Cerebellar nuclear complex (tissue), 1 donor: ENCODE data around the gene JHY.

Source experiments
- DNase-seq, 2 experiments: peaks; one replicate each; lab custom pipeline; 2025; lab: John Stamatoyannopoulos, UW

JHY gene

DNA sequence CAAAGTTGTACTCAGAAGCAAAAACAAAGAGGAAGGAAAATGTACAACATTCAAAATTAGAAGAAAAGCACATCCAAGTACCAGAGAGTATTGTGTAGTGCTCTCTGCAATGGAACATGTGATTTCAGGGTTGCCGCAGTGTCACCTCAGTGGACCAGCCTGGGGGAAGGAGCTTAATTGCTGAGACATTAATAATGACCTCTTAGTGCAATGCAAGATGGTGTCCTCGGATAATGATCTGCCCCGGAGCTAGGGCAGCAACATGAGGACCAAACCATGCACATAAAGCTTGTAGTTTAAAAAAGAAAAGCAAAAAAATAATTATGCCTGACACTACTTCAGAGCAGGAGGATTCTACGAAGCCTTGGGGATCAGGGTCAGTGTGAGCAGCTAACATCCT is 11.3 kb upstream of the JHY start:
- no peak for DNase-seq

DNA sequence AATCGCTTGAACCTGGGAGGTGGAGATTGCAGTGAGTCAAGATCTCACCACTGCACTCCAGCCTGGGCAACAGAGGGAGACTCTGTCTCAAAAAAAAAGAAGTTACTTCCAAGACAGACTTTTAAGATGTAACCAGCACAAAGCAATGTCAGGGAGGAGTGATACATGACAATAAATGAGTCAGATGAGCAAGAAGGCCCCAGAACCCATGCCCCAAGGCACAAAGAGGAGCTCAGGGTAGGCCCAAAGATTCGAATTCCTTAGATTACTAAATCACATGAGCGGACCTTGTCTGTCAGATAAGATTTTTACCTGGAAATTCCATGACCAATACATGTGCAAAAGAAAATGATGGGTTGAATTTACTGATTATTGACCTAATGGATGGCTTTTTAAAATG is 10.5 kb upstream of the JHY start:
- no peak for DNase-seq

DNA sequence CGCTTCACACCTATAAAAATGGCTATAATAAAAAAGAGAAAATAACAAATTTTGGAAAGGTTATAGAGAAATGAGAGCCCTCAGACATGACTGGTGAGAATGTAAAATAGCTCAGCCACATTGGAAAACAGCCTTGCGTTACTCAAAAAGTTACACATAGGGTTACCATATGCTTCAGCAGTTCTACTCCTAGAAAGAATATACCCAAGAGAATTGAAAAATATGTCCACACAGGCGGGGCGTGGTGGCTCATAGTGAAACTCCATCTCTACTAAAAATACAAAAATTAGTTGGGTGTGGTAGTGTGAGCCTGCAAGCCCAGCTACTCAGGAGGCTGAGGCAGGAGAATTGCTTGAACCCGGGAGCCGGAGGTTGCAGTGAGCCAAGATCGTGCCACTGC is 7.6 kb upstream of the JHY start:
- DNase-seq = no peak

DNA sequence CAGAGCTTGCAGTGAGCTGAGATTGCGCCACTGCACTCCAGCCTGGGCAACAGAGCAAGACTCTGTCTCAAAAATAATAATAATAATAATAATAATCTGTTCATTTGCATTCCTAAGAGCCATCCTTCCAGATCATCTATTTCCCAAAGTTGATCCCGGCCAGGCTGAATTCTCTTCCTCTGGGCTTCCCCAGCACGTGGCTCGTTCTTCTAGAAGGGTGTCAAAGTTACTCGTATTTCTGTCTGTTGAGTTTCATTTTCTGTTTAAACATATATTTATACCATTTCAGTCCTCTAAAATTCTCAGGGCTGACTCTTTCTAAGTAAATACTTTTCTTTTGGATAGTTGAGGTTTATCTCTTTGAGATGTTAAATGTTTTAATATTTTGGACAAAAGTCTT is 4.8 kb upstream of the JHY start:
- no peak for DNase-seq

DNA sequence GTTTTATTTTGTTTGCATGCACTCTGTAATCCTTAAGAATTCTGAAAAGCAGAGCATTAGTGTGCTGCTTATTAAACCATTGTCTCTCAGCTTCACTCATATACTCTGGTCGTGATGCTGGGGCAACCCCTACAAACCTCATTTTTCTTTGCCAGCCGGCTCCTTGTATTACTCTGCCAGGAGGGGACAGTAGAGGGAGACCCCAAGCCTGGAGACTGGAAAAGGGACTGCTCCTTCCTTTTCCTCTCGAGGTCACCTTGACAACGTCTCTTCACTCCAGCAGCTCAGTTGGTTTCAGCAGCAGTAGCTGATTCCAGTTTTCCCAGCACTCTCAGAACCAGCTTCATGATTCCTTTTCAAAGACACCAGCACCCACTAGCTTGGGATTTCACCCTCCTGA is 2.8 kb upstream of the JHY start:
- DNase-seq = no peak

DNA sequence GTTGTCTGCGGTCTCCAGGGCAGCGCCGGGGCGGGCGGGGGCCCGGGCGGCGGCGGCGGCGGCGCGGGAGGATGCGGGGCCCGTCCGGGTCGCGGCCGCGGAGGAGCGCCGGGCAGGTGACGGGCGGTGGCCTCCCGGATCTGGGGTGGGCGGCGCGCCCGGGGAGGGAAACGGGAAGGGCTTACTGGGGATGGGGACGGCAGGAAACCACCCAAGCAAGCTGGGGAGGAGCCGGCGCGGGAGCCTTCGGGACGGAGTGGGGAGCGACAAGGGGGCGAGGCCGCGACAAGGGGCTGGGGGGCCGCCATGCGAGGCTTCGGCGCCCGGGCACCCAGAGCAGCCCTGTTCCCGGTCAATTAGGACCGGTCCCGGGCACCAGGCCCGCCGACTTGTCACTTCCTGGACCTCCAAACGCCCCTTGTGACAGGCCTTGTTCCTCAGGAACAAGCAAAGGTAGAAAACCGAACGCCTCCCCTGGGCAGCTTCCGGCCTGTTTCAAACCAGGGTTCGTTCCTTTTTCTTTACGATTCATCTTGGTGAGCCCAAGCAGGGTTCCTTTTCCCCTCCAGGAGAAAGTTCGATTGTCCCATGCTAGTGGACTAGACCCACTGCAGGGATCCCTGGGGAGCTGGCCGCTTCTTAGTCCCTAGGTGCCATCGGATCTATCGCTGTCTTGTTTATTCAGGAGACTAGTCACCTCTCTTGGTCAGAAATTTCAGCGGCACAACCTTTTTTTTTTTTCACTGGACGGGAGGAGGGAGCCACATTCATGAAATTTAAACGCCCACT is 492 bp downstream of the JHY start:
- DNase-seq = no peak

DNA sequence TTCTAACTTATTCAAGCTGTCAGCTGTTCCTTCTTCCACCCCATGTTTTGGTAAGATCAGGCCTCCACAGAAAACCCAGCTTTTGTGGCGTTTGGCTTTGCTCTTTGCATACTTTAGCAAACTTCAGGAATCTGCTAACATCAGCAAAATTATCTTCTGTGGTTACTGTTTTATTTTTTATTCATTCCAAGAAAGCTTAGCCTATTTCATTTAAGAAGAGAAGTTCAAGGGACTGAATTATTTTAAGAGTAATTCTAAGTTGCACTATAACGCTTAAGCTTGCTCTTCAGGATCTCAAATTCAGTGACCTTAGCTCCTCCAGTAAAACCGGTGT is 1.1 kb downstream of the JHY start:
- DNase-seq = no peak

DNA sequence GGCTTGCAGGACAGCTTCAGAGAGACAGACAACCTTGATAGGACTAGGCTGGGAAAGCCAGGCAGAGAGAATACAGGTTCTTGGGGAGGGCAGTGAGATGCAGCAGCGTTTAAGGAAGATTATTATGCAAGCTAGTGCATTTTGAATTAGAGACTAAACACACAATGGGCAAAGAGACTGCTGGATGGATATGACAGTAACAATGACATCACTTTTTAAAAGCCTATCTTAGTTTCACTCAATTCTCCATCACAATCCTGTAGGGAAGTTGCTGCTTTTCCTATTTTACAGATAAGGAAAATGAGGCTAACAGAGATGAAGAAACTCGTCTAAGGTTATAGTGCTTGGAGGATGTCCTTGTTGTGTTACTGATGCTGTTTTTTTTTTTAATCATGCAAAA is 5.6 kb downstream of the JHY start:
- DNase-seq = no peak

DNA sequence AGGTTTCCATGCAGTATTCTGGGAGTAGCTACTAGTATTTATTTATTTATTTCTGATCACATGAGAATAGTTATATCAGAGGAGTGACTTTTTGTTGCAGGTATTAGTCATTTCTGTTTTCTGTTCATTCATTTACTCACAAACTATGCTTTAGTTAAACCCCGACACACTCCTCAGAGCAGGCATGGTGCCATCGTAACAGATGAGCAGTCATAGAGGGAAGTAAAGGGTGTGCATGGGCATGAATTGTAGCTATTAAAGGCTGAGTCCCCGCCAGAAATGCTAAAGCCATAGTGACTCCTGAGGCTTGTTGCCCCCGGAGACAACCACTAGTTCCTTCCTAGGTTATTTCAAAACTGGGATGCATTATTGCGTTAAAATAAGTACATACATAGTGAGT is 10.6 kb downstream of the JHY start:
- DNase-seq = no peak

DNA sequence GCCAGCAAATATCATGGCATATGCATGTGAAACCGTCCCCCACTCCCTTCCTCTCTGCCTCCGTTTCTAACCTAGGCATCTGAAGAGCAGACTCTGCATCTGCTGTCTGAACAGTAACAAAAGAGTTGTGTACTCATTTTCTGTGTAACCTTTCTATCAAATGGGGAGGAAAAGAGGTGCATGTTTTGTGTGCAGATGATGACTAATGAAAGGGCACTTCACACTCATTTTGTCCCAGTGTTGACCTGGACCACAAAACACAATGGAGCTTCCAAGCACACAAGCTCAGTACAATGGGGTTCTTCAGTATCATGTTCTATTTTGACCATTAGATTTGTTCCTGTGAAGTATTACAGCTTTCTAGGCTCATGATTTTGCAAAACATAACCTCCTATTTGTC is 13.0 kb downstream of the JHY start:
- no peak for DNase-seq

DNA sequence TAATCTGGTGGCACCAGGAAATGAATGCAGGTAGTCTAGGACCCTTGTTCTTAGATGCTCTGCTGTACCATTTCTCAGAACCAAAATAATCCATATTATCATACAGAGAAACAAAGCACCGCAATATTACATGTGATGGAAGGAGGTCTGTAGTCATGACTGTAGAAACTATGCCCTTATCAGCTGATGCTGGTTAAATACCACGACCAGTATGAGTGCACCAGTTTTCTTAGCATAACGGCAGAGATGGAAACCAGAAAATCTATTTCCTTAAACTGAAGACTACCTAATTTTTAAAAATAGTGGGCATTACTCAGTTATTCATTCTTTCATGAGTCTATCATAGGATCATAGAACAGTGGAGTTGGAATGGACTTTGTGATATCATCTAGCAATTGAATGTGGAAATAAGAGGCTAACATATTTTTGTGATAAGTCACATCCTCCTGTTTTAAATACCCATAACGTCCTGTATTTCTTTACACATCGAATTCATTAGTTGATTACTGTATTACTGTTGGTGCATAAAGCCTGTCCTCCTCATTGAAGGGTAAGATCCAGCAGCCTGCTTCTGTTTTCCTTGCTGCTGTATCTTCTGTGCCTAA is 15.1 kb downstream of the JHY start:
- no peak for DNase-seq

DNA sequence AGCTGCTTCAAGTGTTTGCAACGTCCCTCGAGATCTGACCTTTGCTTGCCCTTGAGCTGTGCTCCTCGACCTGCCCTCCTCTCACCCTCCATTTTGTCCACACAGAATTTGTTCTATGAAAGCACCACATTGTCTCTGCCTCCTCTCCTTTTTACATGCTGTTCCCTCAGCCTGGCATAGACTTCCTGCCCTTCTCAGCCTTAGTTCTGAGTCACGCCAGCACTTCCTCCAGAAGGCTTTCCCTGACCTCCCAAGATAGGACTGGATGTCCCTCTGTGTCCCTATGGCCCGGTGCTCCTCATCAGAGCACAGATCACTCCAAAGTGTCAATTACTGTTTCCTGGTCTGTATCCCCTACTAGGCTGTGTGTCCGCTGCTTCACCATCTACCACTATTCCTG is 16.2 kb downstream of the JHY start:
- DNase-seq = no peak

DNA sequence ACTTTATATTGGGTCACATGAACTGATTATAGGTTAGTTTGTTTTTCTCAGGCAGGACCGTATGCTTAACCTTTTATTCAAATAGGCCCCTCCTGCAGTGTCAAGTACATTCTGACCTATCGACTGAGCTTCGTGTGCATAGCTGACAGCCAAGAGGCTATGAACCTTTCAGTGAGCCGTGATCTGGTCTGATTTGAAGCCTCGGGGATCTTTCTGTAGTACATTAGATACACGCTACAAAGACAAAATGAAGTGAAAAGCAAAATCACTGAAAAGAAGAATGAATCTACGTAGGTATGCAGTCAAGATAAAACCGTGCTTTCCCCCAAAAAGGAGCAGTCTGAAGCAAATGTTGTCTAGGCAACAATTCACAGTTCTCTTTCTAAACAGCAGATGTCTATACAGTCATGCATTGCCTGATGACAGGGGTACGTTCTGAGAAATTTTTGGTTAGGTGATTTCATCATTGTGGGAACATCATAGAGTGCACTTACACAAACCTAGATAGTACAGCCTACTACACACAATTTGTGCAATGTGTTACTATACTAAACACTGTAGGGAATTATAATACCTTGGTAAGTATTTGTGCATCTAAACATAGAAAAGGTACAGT is 18.1 kb downstream of the JHY start:
- DNase-seq = no peak

DNA sequence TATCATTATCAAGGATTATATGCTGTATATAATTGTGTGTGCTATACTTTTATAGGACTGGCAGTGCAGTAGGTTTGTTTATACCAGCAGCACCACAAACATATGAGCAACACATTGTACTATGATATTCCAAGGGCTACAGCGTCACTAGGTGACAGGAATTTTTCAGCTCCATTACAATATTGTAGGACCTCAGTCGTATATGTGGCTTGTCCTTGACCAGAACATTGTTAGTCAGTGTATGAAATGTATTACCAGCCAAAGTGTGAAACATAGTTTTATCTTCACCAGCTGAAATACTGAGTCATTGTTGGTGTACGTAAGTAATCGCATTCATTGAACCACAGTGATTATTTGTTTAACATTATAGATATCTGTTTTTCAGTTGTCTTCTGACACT is 20.4 kb downstream of the JHY start:
- no peak for DNase-seq

DNA sequence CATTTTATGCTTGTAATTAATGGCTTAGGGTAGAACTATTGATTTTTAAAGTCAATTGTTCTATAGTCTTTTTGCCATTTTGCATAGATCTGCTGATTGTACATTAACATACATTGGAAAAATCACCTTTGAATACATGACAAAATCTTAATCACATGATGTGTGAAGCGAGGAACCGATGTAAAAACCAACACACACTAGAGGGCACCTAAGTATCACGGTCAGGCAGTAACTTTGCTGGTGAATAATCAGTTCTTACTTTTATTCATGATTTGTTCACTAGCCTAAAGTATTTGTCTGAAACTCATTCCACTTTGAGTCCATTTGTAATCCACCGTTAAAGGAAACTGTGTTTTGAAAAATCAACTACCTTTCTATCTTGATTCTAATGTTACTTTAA is 28.2 kb downstream of the JHY start:
- no peak for DNase-seq

DNA sequence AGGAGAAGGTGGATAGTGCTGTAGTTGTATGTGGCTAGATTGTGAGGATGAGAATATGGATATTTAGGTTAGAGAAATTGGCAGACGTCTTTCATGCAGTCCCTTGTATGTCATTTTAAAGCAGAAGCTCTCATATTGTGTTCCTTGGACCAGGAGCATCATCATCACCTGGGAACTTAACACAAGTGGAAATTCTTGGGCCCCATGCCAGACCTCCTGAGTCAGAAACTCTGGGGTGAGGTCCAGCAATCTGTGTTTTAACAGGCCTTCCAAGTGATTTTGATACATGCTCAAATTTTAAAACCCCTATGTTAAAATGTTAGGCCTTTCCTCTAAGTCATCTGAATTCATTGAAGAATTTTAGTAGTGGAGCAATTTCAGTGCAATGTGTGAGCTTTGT is 34.8 kb downstream of the JHY start:
- no peak for DNase-seq

DNA sequence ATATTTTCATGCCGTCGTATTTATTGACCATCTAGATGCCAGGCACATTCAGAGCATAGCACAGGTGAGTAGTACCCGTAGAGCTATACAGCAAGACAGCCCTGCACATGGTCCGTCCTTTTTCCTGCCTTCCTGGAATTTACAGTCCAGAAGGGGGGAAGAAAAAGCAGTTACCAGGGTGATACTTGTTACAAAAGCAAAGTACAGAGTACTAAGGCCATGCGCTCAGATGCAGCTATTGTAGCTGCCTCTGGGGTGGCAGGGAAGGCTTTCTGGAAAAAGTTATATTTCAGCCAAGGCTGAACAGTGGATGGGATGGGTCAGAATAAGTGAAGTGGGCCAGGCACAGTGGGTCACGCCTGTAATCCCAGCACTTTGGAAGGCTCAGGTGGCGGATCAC is 36.2 kb downstream of the JHY start:
- no peak for DNase-seq

DNA sequence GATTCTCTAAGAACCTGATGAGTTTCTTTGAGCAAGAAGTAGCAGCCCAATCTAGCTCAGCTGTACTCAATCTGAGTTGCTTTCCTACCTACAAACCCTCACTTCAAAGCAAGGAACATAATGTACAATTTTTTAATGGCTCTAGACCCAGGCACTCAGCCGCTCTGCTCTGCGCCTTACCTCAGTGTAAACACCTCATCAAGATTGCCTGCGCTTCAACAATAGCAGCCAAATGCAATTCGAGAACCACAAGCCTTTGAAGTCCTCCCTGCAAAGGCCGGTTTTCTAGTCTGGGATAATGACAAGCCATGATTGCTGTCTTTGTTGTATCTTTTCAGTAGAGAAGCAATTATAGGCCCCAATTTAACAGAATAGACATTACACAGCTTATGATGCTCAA is 38.0 kb downstream of the JHY start:
- DNase-seq = no peak

DNA sequence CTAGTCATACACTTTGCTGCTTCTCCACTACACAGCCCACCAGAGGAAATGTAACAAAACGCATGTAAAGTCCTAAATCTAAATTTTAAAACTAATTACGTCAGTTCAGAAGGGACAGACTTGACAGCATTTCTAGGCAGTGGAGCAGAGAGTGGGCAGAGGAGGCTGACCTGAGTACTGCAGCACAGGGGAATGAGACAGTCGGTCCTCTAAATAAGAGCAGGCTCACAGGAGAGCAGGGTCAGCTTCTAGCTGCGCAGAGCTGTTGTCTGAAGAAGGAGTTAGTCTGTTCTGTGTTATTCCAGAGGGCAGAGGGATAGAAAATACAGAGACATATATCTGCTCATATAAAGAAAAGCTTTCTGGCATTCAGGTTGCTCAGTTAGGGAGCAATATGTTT is 40.3 kb downstream of the JHY start:
- no peak for DNase-seq

DNA sequence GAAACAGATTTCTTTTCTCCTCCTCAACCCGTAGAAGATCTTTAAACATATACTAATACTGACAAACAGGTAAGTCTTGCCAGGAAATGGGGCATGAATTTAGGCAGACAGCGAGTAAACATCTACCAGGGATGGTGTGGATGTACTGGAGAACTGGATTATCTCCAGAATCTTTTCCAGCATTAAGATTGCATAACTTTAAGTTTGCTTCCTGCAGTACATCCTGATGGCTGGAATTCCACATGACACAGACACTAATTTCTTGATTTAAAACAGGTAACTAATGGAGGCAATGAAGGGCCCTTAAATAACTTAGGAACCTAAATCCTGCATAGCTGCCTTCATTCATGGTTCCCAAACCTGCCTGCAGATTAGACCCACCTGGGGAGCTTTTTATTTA is 40.7 kb downstream of the JHY start:
- DNase-seq = no peak

DNA sequence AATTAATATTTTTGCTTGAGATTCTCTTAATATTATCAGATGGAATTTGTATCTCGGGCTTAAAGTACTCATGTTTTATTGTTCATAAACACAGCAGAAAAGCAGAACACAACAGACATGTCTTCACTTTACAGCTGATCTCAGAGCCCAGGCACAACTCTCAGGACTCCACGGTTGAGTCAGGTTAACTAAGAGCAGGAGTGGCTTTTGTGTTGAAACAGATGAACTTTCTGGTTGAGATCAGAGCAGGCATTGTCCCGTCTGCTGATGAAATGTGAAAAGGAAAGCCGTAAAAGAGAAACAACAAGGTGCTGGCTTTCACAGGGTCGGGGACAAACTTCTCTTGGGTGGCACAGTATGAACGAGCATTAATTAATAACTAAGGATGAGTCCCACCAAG is 49.0 kb downstream of the JHY start:
- DNase-seq = no peak

DNA sequence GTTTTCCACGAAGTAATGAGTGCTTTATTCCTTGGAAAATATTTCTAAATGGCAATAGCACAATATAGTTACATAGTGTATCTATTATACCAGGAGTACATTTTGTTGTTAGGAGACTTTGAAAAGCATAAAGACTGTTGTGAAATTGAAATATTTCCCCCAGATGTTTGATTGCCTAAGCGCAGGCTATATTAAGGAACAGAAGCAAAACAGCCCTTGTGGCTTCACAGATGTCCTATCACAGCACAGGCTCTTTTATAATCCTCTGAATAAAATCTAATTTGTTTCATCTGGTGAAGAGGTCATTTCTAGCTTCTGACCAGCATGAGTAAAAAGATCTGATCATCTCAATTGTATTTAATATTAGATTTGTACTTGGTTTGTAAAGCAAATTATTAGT is 50.9 kb downstream of the JHY start:
- no peak for DNase-seq

DNA sequence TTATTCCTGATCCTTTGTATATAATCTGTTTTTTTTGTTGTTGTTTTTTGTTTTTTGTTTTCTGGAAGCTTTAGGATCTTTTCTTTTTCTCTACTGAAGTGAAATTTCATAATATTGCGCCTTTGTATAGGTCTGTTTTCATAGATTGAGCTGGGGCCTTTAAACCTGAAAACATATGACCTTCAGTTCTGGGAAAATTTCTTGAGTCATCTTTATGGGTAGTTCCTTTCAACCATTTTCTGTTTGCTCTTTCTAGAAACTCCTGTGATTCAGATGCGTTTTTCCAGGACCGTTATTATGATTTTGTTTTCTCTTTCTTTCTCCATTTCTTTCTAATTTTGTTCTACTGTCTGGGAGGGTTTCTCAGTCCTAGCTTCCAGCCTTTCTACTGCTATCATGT is 55.4 kb downstream of the JHY start:
- DNase-seq = no peak

DNA sequence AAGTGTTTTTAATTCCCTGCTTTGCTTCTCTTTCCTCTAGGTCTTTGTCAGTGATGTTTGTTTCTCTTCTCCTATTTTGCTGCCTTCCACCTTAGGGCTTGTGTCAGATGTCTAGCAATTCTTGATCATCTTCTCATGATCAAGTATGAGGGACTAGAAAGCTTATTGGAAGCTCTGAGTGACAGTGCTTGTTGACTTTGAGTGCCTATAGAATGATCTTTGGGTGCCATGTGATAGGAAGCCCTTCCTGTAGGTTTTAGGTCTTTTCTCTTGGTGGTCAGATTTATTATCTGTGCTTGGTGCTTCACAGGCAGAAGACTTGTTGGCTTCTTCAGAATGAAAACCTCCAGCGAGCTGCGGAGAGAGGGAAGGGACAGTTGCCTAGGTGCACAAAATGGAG is 56.0 kb downstream of the JHY start:
- no peak for DNase-seq
